KMS-11 (cell line): ENCODE measurements around the gene OR2D3.
"Not testable (repeated sequence)": the region's sequence is repeated elsewhere in the genome, so short reads cannot be mapped to it uniquely, and the experiment has no call there.

Source experiments
- H2AFZ ChIP-seq: fragments of 200-600 bp; sonication (generic); 2 replicates; pipeline ENCODE4 v1.6.1; 2016; ENCODE audit warnings: antibody characterized with exemption, mixed run types, low read depth
- H3K27ac ChIP-seq: fragments of 200-600 bp; sonication (generic); 2 replicates; pipeline ENCODE4 v1.6.1; 2016; ENCODE audit warnings: mild to moderate bottlenecking, mixed run types
- H3K27me3 ChIP-seq: fragments of 200-600 bp; sonication (generic); 2 replicates; pipeline ENCODE4 v1.6.1; 2017; ENCODE audit warnings: mild to moderate bottlenecking, low read depth, mixed run types, moderate library complexity; ENCODE audit not compliant: insufficient read depth
- H3K36me3 ChIP-seq: fragments of 200-600 bp; sonication (generic); 2 replicates; pipeline ENCODE4 v1.6.1; 2017; ENCODE audit warnings: mild to moderate bottlenecking, mixed run types; ENCODE audit not compliant: insufficient read depth
- H3K4me1 ChIP-seq: fragments of 200-600 bp; sonication (generic); 2 replicates; pipeline ENCODE4 v1.6.1; 2016; ENCODE audit warnings: mild to moderate bottlenecking, low read depth, mixed run types; ENCODE audit not compliant: poor library complexity, severe bottlenecking
- H3K4me2 ChIP-seq: fragments of 200-600 bp; sonication (generic); 2 replicates; pipeline ENCODE4 v1.7.0; 2016; ENCODE audit warnings: mild to moderate bottlenecking, mixed run types
- H3K4me3 ChIP-seq: fragments of 200-600 bp; sonication (generic); IDR thresholded peaks from 2 replicates; pipeline ENCODE4 v1.6.1; 2017; ENCODE audit warnings: low read depth, low read length, mixed read lengths; ENCODE audit not compliant: insufficient read depth
- H3K79me2 ChIP-seq: fragments of 200-600 bp; sonication (generic); 2 replicates; pipeline ENCODE4 v1.6.1; 2016; ENCODE audit warnings: low read depth, mixed run types; ENCODE audit not compliant: insufficient read depth
- H3K9ac ChIP-seq: fragments of 200-600 bp; sonication (generic); 2 replicates; pipeline ENCODE4 v1.6.1; 2016; ENCODE audit warnings: mild to moderate bottlenecking, mixed run types
- H4K20me1 ChIP-seq: fragments of 200-600 bp; sonication (generic); 2 replicates; pipeline ENCODE4 v1.6.1; 2016; ENCODE audit warnings: mild to moderate bottlenecking, mixed run types; ENCODE audit not compliant: insufficient read depth
- TF ChIP-seq, protein P1 (sequence below): fragments of 200-600 bp; sonication (generic); conservative IDR thresholded peaks from 2 replicates; pipeline ENCODE4 v1.6.1; 2017; ENCODE audit warnings: low read depth, mild to moderate bottlenecking, antibody characterized with exemption, low read length, moderate library complexity, mixed read lengths

Gene OR2D3

GRCh38 chr11:6882751-6883150, 38.1 kb upstream of the OR2D3 start:
- H3K27ac ChIP-seq, result no peak overlapping the region
- H2AFZ ChIP-seq, result no peak overlapping the region
- H3K9ac ChIP-seq, result no peak overlapping the region
- no peaks in the 10 kb centered on the region for H3K4me1 ChIP-seq
- H3K4me3 ChIP-seq, result no peak overlapping the region
- no peak overlapping the region for H3K4me2 ChIP-seq
- H3K79me2 ChIP-seq, result no peaks in the 10 kb centered on the region
- H4K20me1 ChIP-seq, result no peaks in the 10 kb centered on the region
- TF ChIP-seq, protein P1, sequence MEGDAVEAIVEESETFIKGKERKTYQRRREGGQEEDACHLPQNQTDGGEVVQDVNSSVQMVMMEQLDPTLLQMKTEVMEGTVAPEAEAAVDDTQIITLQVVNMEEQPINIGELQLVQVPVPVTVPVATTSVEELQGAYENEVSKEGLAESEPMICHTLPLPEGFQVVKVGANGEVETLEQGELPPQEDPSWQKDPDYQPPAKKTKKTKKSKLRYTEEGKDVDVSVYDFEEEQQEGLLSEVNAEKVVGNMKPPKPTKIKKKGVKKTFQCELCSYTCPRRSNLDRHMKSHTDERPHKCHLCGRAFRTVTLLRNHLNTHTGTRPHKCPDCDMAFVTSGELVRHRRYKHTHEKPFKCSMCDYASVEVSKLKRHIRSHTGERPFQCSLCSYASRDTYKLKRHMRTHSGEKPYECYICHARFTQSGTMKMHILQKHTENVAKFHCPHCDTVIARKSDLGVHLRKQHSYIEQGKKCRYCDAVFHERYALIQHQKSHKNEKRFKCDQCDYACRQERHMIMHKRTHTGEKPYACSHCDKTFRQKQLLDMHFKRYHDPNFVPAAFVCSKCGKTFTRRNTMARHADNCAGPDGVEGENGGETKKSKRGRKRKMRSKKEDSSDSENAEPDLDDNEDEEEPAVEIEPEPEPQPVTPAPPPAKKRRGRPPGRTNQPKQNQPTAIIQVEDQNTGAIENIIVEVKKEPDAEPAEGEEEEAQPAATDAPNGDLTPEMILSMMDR, result no peak
- no peaks in the 10 kb centered on the region for H3K36me3 ChIP-seq
- H3K27me3 ChIP-seq, result no peaks in the 10 kb centered on the region

DNA sequence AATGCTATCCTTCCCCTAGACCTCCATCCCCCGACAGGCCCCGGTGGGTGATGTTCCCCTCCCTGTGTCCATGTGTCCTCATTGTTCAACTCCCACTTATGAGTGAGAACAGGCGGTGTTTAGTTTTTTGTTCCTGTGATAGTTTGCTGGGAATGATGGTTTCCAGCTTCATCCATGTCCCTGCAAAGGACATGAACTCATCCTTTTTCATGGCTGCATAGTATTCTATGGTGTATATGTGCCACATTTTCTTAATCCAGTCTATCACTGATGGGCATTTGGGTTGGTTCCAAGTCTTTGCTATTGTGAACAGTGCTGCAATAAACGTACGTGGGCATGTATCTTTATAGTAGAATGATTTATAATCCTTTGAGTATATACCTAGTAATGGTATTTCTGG, 33.1 kb upstream of the OR2D3 start:
- not testable (repeated sequence) for H3K4me3 ChIP-seq, H3K27me3 ChIP-seq, H3K4me1 ChIP-seq, H2AFZ ChIP-seq, H4K20me1 ChIP-seq, H3K9ac ChIP-seq, H3K4me2 ChIP-seq, H3K27ac ChIP-seq, H3K79me2 ChIP-seq, H3K36me3 ChIP-seq

DNA sequence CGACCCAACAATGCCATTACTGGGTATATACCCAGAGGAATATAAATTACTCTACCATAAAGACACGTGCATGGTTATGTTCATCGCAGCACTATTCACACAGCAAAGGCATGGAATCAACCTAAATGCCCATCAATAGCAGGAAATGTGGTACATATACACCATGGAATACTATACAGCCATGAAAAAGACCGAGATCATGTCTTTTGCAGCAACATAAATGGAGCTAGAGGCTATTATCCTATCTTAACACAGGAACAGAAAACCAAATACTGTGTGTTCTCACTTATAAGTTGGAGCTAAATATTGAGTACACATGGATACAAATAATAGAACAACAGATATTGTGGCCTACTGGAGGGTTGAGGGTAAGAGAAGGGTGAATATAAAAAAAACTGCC, 32.0 kb upstream of the OR2D3 start:
- no peak overlapping the region for H3K4me2 ChIP-seq
- no peaks in the 10 kb centered on the region for H3K36me3 ChIP-seq
- H4K20me1 ChIP-seq, result no peaks in the 10 kb centered on the region
- TF ChIP-seq, protein P1, result no peak
- H3K79me2 ChIP-seq, result no peaks in the 10 kb centered on the region
- no peak overlapping the region for H3K4me3 ChIP-seq
- H3K9ac ChIP-seq, result no peak overlapping the region
- no peak overlapping the region for H2AFZ ChIP-seq
- H3K27ac ChIP-seq, result no peak overlapping the region
- H3K27me3 ChIP-seq, result no peaks in the 10 kb centered on the region
- H3K4me1 ChIP-seq, result no peaks in the 10 kb centered on the region

GRCh38 chr11:6889835-6890234, 31.0 kb upstream of the OR2D3 start:
- Histone ChIP-seq H3K36me3 (no peaks in the 10 kb centered on the region), H3K79me2 (no peaks in the 10 kb centered on the region), H3K27me3 (no peaks in the 10 kb centered on the region), H3K27ac (no peak overlapping the region), H3K9ac (no peak overlapping the region), H3K4me1 (no peaks in the 10 kb centered on the region), H4K20me1 (no peaks in the 10 kb centered on the region), H3K4me3 (no peak overlapping the region), H2AFZ (no peak overlapping the region), H3K4me2 (no peak overlapping the region)
- TF ChIP-seq, protein P1, result no peak

GRCh38 chr11:6892400-6892799, 28.4 kb upstream of the OR2D3 start, which contains the start of gene OR2D2:
OR2D2 (minus strand) TSS chr11:6892500; CDS start chr11:6892500, 0 bp downstream.
- Histone ChIP-seq H4K20me1 (no peaks in the 10 kb centered on the region), H3K36me3 (no peaks in the 10 kb centered on the region), H3K27me3 (no peaks in the 10 kb centered on the region), H2AFZ (no peak within 1 kb of the TSS), H3K9ac (no peak within 1 kb of the TSS), H3K79me2 (no peaks in the 10 kb centered on the region), H3K4me3 (no peak within 1 kb of the TSS), H3K4me2 (no peak within 1 kb of the TSS), H3K4me1 (no peaks in the 10 kb centered on the region), H3K27ac (no peak within 1 kb of the TSS)
- TF ChIP-seq, protein P1, result no peak
